Femur (tissue), 1 donor: ENCODE measurements around the gene OAF.
"Not testable (repeated sequence)": the region's sequence is repeated elsewhere in the genome, so short reads cannot be mapped to it uniquely, and the experiment has no call there.

Source experiments
- DNase-seq: peaks from one replicate; pipeline ENCODE4 v3.0.0-alpha.2; 2017

Gene OAF

GRCh38 chr11:120244476-120245365, 33.9 kb downstream of the OAF start:
- DNase-seq = no peak

GRCh38 chr11:120245434-120245833, 34.6 kb downstream of the OAF start:
- DNase-seq = no peak

GRCh38 chr11:120248551-120249278, 37.9 kb downstream of the OAF start:
- DNase-seq = no peak

- no peak for DNase-seq
These were observed 38.7 kb downstream of the OAF start for GRCh38 chr11:120249279-120250262.

- not testable (repeated sequence) for DNase-seq
These were observed 42.5 kb downstream of the OAF start for GRCh38 chr11:120253377-120253776.

- DNase-seq = no peak
These were observed 44.1 kb downstream of the OAF start for GRCh38 chr11:120254788-120255518.

GRCh38 chr11:120255519-120255866, 44.7 kb downstream of the OAF start:
- DNase-seq = no peak

- no peak for DNase-seq
These were observed 45.3 kb downstream of the OAF start for GRCh38 chr11:120256178-120256577.

GRCh38 chr11:120256779-120257178, 45.9 kb downstream of the OAF start:
- DNase-seq = no peak

- DNase-seq = no peak
These were observed 46.5 kb downstream of the OAF start for GRCh38 chr11:120257346-120257745.

- DNase-seq = no peak
These were observed 47.8 kb downstream of the OAF start for GRCh38 chr11:120258661-120259060.

GRCh38 chr11:120259241-120259640, 48.4 kb downstream of the OAF start:
- DNase-seq = no peak

- DNase-seq = no peak
These were observed 49.2 kb downstream of the OAF start for GRCh38 chr11:120259988-120260565.

- DNase-seq = no peak
These were observed 49.8 kb downstream of the OAF start for GRCh38 chr11:120260616-120261015.

GRCh38 chr11:120261321-120261720, 50.5 kb downstream of the OAF start:
- DNase-seq = no peak

- DNase-seq = no peak
These were observed 51.1 kb downstream of the OAF start for GRCh38 chr11:120261931-120262330.

GRCh38 chr11:120267319-120267718, 56.5 kb downstream of the OAF start:
- DNase-seq = no peak

- DNase-seq = no peak
These were observed 57.9 kb downstream of the OAF start for GRCh38 chr11:120268686-120269085.

- no peak for DNase-seq
These were observed 59.6 kb downstream of the OAF start for GRCh38 chr11:120270386-120270785.

- no peak for DNase-seq
These were observed 60.8 kb downstream of the OAF start for GRCh38 chr11:120271672-120272071.

GRCh38 chr11:120272303-120272702, 61.5 kb downstream of the OAF start:
- DNase-seq = no peak

- DNase-seq = no peak
These were observed 62.6 kb downstream of the OAF start for GRCh38 chr11:120273432-120273831.
